Measurements from ENCODE around the gene MKNK2.
"Not testable (repeated sequence)": the region's sequence is repeated elsewhere in the genome, so short reads cannot be mapped to it uniquely, and the experiment has no call there.

DNA sequence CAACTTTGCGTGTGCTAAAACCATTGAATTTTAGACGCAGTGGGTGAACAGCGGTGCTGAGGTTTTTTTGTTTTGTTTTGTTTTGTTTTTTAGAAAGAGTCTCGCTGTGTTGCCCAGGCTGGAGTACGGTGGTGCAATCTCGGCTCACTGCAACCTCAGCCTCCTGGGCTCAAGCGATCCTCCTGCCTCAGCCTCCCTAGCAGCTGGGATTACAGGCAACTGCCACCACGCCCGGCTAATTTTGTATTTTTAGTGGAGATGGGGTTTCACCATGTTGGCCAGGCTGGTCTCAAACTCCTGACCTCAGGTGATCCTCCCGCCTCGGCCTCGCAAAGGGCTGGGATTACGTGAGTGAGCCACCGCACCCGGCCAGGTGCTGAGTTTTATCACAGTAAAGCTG, 16.8 kb downstream of the MKNK2 start:
- TF ChIP-seq, protein P1, sequence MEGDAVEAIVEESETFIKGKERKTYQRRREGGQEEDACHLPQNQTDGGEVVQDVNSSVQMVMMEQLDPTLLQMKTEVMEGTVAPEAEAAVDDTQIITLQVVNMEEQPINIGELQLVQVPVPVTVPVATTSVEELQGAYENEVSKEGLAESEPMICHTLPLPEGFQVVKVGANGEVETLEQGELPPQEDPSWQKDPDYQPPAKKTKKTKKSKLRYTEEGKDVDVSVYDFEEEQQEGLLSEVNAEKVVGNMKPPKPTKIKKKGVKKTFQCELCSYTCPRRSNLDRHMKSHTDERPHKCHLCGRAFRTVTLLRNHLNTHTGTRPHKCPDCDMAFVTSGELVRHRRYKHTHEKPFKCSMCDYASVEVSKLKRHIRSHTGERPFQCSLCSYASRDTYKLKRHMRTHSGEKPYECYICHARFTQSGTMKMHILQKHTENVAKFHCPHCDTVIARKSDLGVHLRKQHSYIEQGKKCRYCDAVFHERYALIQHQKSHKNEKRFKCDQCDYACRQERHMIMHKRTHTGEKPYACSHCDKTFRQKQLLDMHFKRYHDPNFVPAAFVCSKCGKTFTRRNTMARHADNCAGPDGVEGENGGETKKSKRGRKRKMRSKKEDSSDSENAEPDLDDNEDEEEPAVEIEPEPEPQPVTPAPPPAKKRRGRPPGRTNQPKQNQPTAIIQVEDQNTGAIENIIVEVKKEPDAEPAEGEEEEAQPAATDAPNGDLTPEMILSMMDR (conservative IDR thresholded peaks at IDR 0.05; ENCODE audit: low read depth, low read length) = not testable (repeated sequence)
- not testable (repeated sequence) for TF ChIP-seq EZH2phosphoT487 (IDR thresholded peaks at IDR 0.05; ENCODE audit: borderline replicate concordance, low read length); EZH2 (IDR thresholded peaks at IDR 0.05; ENCODE audit: low read length, unreplicated experiment)
